Common myeloid progenitor, CD34-positive (primary cell): Measurements from ENCODE around the gene ANKRD11.
"Not testable (repeated sequence)": the region's sequence is repeated elsewhere in the genome, so short reads cannot be mapped to it uniquely, and the experiment has no call there.

Source experiments
- CTCF ChIA-PET: fragments of 350-600 bp; sonication (Branson Sonifier 250); formaldehyde crosslinking; loops from one replicate; lab custom pipeline; 2021; ENCODE audit warnings: antibody characterized with exemption; lab: Charles Lee
- POLR2A ChIA-PET: fragments of 350-600 bp; sonication (Branson Sonifier 250); formaldehyde crosslinking; loops from one replicate; lab custom pipeline; 2021; ENCODE audit warnings: antibody characterized with exemption; lab: Charles Lee
- DNase-seq, 3 donors: peaks; one replicate each; pipeline versions ENCODE4 v3.0.0 to v3.0.0-alpha.2; 2013
- H3K27ac ChIP-seq, 2 experiments: 1 replicate in 1 of 2; 2 replicates in 1 of 2; pipeline ENCODE4 v1.7.0; 2013; ENCODE audit warnings: inconsistent platforms in 2 of 2, low read length in 2 of 2, mild to moderate bottlenecking in 2 of 2, low read depth in 1 of 2, moderate library complexity in 1 of 2; ENCODE audit not compliant: severe bottlenecking in 2 of 2, insufficient read depth in 1 of 2, poor library complexity in 1 of 2
- H3K27me3 ChIP-seq, 5 experiments: replicated peaks in 2 of 5; 1 replicate in 3 of 5; 2 replicates in 2 of 5; pipeline versions ENCODE4 v1.6.1 to v1.7.0; 2013; ENCODE audit warnings: low read length in 4 of 5, mild to moderate bottlenecking in 2 of 5, moderate library complexity in 2 of 5, inconsistent platforms in 1 of 5; ENCODE audit not compliant: insufficient read depth in 5 of 5, control insufficient read depth in 4 of 5
- H3K36me3 ChIP-seq, 4 experiments: 1 replicate in 2 of 4; 2 replicates in 2 of 4; pipeline versions ENCODE4 v1.6.1 to v1.7.0; 2013; ENCODE audit warnings: low read length in 3 of 4, control low read depth in 1 of 4, mild to moderate bottlenecking in 1 of 4; ENCODE audit not compliant: control insufficient read depth in 4 of 4, insufficient read depth in 4 of 4
- H3K4me1 ChIP-seq, 4 experiments: 1 replicate in 3 of 4; 2 replicates in 1 of 4; pipeline versions ENCODE4 v1.6.1 to v1.7.1; 2013; ENCODE audit warnings: low read length in 3 of 4, mild to moderate bottlenecking in 3 of 4, control low read depth in 1 of 4, inconsistent platforms in 1 of 4, moderate library complexity in 1 of 4; ENCODE audit not compliant: control insufficient read depth in 4 of 4, insufficient read depth in 4 of 4; ENCODE audit errors: control extremely low read depth in 1 of 4
- H3K4me3 ChIP-seq, 7 experiments: 1 replicate in 4 of 7; 2 replicates in 3 of 7; pipeline versions ENCODE4 v1.5.1 to v1.7.0; 2013; ENCODE audit warnings: mild to moderate bottlenecking in 7 of 7, low read length in 6 of 7, moderate library complexity in 6 of 7, inconsistent platforms in 2 of 7, low read depth in 2 of 7, control low read depth in 1 of 7; ENCODE audit not compliant: insufficient read depth in 4 of 7, control insufficient read depth in 1 of 7; ENCODE audit errors: extremely low read depth in 1 of 7
- H3K9me3 ChIP-seq, 5 experiments: 1 replicate in 4 of 5; 2 replicates in 1 of 5; pipeline versions ENCODE4 v1.6.1 to v1.7.1; 2013; ENCODE audit warnings: low read length in 4 of 5, mild to moderate bottlenecking in 2 of 5, inconsistent platforms in 1 of 5, low read depth in 1 of 5, moderate library complexity in 1 of 5; ENCODE audit not compliant: control insufficient read depth in 4 of 5, insufficient read depth in 2 of 5; ENCODE audit errors: control extremely low read depth in 1 of 5
- WGBS: methylation state at CpG from one replicate; pipeline ENCODE4 v1.1.5; 2013; ENCODE audit not compliant: insufficient coverage; 5-methylcytosine and 5-hydroxymethylcytosine counted together

Gene ANKRD11

GRCh38 chr16:89268585-89268984 is 221.8 kb downstream of the ANKRD11 start:
- 98% methylated on average over 13 of the region's 19 CpGs for WGBS

GRCh38 chr16:89267746-89268145 is 222.6 kb downstream of the ANKRD11 start:
- CTCF ChIA-PET, DNase-seq, H3K27ac ChIP-seq, POLR2A ChIA-PET, H3K9me3 ChIP-seq, H3K4me3 ChIP-seq, H3K27me3 ChIP-seq, H3K4me1 ChIP-seq: not testable (repeated sequence)
- no CpG with 5 or more reads among the region's 15 CpGs for WGBS
- peaks cover 4 to 64% (median 43%) of the 10 kb centered on the region in 4 experiments for H3K36me3 ChIP-seq

More at GRCh38 chr16:89268585-89268984, 221.8 kb downstream of the ANKRD11 start:
- H3K27ac ChIP-seq = no peak overlapping the region
- H3K27me3 ChIP-seq = no peaks in the 10 kb centered on the region
- H3K4me1 ChIP-seq = no peaks in the 10 kb centered on the region
- DNase-seq = no peak
- peaks cover 6 to 67% (median 48%) of the 10 kb centered on the region in 4 experiments for H3K36me3 ChIP-seq
- ChIA-PET CTCF (interaction anchor here (1.2 kb wide), 1 partner anchor 22 kb away, joined by 3 read pairs; no protein-coding TSS in a partner anchor), POLR2A (no interaction called here)
- no peaks in the 10 kb centered on the region for H3K9me3 ChIP-seq
- no peak overlapping the region for H3K4me3 ChIP-seq

GRCh38 chr16:89266521-89267134 is 223.7 kb downstream of the ANKRD11 start:
- H3K36me3 ChIP-seq = peaks cover 4 to 54% (median 37%) of the 10 kb centered on the region in 4 experiments
- peaks cover 0 to 7% (median 3%) of the 10 kb centered on the region in 5 experiments for H3K9me3 ChIP-seq
- ChIA-PET CTCF (interaction anchor here (1.4 kb wide), 1 partner anchor 31 kb away, joined by 5 read pairs; no protein-coding TSS in a partner anchor), POLR2A (no interaction called here)
- no peak overlapping the region for H3K4me3 ChIP-seq
- 98% methylated on average over 11 of the region's 17 CpGs for WGBS
- DNase-seq = no peak
- H3K4me1 ChIP-seq = peaks cover 0 to 2% (median 0%) of the 10 kb centered on the region in 4 experiments
- H3K27ac ChIP-seq = no peak overlapping the region
- no peaks in the 10 kb centered on the region for H3K27me3 ChIP-seq

- H3K27ac ChIP-seq = no peak overlapping the region
- peaks cover 0 to 5% (median 0%) of the 10 kb centered on the region in 4 experiments for H3K4me1 ChIP-seq
- 96% methylated on average over 21 of the region's 21 CpGs for WGBS
- peaks cover 4 to 45% (median 33%) of the 10 kb centered on the region in 4 experiments for H3K36me3 ChIP-seq
- POLR2A ChIA-PET = no interaction called here
- no peak for DNase-seq
- CTCF ChIA-PET = interaction anchor here (1.4 to 1.5 kb wide), 2 partner anchors 25 to 32 kb away, joined by 4 to 5 read pairs; no protein-coding TSS in a partner anchor
- no peaks in the 10 kb centered on the region for H3K27me3 ChIP-seq
- no peak overlapping the region for H3K4me3 ChIP-seq
- peaks cover 0 to 7% (median 3%) of the 10 kb centered on the region in 5 experiments for H3K9me3 ChIP-seq
Observed at GRCh38 chr16:89265647-89266046, 224.7 kb downstream of the ANKRD11 start.

GRCh38 chr16:89264800-89265550 is 225.4 kb downstream of the ANKRD11 start:
- Histone ChIP-seq H3K4me3 (no peak overlapping the region), H3K36me3 (peaks cover under 1 to 38% (median 27%) of the 10 kb centered on the region in 4 experiments), H3K4me1 (peaks cover 0 to 5% (median 0%) of the 10 kb centered on the region in 4 experiments), H3K27me3 (no peaks in the 10 kb centered on the region), H3K27ac (no peak overlapping the region), H3K9me3 (peaks cover 0 to 7% (median 3%) of the 10 kb centered on the region in 5 experiments)
- ChIA-PET POLR2A (no interaction called here), CTCF (interaction anchor here (0.8 to 1.5 kb wide), 4 partner anchors 25 to 43 kb away, joined by 3 to 5 read pairs (median 4); no protein-coding TSS in a partner anchor)
- WGBS = 87% methylated on average over 10 of the region's 19 CpGs
- no peak for DNase-seq

- ChIA-PET POLR2A (no interaction called here), CTCF (interaction anchor here (1.5 kb wide), 1 partner anchor 27 kb away, joined by 5 read pairs; no protein-coding TSS in a partner anchor)
- Histone ChIP-seq H3K4me1 (peaks cover 0 to 12% (median 9%) of the 10 kb centered on the region in 4 experiments), H3K27me3 (peaks cover 0 to 15% (median 8%) of the 10 kb centered on the region in 5 experiments), H3K4me3 (no peak overlapping the region), H3K36me3 (peaks cover 0 to 19% (median 12%) of the 10 kb centered on the region in 4 experiments), H3K27ac (no peak overlapping the region), H3K9me3 (peaks cover 0 to 7% (median 3%) of the 10 kb centered on the region in 5 experiments)
- DNase-seq = no peak
- 94% methylated on average over 23 of the region's 30 CpGs for WGBS
Observed at GRCh38 chr16:89261691-89262563, 228.4 kb downstream of the ANKRD11 start.
